ENCODE data around the gene RARS1.
A peak's percentile ranks its signal among the peaks of the same experiment; 100 is the strongest.
"Not testable (repeated sequence)": the region's sequence is repeated elsewhere in the genome, so short reads cannot be mapped to it uniquely, and the experiment has no call there.

The RARS1 gene

DNA sequence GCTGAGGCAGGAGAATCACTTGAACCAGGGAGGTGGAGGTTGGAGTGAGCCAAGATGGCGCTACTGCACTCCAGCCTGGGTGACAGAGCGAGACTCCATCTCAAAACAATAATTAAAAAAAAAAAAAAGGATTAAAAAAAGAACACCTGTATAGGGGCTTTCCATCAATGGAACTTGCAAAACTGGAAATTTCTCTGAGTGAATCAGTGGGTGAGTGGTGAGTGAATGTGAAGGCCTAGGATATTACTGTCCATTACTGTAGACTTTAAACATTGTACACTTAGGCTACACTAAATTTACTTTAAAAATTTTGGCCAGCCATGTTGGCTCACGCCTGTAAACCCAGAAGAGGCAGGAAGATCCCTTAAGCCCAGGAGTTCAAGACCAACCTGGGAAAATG, 5.7 kb upstream of the RARS1 start:
- DNase-seq (ENCODE audit: low read depth, low spot score), result no peak

DNA sequence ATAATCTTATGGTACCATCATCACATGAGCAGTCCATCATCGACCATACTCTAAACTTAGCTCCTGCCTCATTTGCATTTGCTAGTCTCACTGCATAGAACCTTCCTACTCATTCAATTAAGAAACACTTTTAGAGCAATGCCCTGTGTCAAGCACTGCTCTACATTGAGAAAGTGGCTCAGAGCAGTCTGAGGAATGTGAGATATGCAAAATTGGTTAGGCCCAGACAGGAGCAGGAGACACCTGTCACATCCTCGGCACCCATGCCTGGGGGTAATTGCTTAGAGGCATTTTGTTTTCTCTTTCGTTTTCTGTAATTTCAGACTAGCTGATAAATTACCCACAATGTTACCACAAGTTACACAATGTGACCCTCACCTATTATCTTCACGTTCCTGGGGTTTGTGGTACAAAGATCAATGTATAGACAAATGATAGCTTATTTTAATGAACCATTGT, 4.9 kb upstream of the RARS1 start:
- peak; percentile 32 for DNase-seq (ENCODE audit: low read depth, low spot score)

DNA sequence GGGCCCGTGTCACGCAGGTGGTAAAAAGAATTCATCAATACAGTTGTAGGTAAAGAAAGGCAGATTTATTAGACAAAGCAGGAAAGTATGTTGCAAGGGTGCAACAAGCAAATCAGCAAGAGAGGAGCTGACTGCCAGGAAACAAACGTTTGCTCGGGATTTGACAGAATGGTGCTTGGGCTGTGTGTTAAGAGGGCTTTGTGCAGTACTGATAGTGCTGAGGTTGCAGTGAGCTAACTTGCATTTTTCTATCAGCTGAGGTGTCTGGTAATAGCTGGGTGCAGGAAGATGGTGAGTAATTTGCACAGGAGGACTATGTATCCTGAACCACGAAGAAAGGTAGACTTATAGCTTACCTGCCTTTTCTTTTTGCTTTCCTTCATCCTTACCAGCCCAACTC, 3.9 kb upstream of the RARS1 start:
- no peak for DNase-seq (ENCODE audit: low read depth, low spot score)

DNA sequence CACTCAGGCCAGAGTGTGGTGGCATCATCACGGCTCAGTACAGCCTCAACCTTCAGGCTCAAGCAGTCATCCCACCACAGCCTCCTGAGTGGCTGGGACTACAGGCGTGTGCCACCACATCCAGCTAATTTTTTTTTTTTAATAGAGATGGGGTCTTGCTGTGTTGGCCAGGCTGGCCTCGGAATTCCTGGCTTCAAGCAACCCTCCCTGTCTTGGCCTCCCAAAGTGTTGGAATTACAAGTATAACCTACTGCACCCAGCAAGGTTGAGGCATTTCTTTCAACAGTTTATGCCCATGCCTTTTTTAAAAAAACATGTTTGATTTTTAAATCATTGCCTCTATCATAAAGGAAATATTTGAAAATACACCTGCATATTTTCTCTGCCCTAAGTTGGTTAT, 2.8 kb downstream of the RARS1 start:
- no peak for DNase-seq (ENCODE audit: low read depth, low spot score)

DNA sequence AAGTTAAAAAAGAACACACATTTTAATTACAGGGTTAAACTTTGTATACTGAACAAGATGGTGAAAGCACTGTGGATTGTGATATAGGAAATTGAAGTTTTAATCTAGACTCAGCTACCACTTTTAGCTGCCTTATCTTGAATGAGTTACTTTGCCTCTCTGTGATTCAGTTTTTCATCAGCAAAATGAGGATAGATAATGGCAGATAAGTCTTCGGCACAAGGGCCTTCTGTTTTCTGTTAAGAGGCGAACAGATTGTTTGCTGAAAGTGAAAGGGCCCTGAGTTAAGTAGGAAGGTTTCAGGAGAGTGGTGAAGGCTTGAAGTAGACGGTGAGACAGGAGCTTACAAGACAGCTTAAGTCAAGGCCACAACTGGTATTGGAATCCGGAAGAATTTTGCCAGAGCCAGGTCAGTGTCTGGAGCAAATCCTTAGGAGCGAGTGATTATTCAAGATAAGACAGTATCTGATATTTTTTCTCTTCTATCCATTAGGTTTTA, 7.8 kb downstream of the RARS1 start:
- DNase-seq (ENCODE audit: low read depth, low spot score), result no peak

DNA sequence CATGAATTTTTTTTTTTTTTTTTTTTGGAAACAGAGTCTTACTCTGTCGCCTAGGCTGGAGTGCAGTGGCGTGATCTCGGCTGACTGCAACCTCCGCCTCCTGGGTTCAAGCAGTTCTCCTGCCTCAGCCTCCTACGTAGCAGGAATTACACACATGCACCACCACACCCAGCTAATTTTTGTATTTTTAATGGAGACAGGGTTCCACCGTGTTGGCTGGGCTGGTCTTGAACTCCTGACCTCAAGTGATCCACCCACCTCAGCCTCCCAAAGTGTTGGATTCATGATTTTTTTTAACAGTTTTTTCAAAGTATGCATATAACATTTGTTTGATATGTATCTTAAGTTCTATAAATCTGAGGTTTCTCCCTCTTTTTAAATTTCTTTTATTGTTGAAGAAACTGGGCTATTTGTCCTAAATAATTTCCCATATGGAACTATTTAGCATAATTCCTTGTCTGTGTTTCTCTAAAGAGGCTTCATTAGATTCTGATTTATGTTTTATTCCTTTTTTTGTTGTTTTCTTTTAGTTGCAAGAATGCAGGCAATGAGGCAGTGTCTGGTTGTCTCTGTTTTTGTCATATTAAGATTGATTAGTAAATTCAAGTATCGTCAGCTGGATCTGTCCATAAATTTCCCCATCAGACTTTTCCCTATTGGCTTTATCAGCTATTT, 16.4 kb downstream of the RARS1 start:
- DNase-seq (ENCODE audit: low read depth, low spot score), result no peak

DNA sequence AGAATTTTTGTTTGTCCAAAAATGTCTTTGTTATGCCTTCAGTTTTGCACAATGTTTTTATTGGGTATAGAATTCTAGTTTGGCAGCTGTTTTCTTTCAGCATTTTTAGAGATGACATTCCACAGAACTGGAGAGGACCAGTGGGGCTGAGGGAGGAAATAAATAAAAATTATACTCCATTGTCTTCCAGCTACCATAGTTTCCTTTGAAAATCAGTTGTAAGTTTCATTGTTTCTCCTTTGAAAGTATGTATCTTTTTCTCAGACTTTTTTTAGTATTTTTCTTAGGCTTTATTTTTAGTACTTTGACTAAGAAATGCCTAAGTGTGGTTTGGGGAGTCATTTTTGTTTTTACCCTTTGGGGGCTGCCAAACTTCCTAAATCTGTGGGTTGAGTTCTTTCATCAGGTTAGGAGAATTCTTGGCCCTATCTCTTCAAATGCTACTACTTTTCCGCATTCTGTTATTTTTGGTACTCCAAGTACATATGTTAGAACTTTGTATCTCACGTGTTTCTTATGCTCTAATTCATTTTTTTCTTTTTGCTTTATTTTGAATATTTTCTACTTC, 27.7 kb downstream of the RARS1 start:
- DNase-seq (ENCODE audit: low read depth, low spot score), result no peak

DNA sequence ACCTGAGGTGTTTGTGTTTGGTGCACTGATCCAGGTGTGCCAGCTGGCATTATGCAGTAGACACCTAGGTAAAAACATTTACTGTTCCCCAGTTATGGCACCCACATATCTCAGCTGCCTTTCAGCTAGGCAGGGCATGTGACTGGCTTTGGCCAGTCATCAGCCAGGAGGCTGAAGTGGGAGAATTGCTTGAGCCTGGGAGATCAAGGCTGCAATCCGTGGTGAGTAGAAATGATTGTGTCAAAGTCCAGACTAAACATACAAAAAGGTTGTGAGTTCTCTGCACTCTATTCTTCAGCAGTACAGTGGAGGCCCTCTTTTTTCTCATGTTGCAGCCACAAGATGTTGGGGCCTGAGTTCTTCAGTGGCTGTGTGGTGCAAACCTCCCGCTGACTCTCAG, 39.6 kb downstream of the RARS1 start:
- DNase-seq (ENCODE audit: low read depth, low spot score), result no peak

DNA sequence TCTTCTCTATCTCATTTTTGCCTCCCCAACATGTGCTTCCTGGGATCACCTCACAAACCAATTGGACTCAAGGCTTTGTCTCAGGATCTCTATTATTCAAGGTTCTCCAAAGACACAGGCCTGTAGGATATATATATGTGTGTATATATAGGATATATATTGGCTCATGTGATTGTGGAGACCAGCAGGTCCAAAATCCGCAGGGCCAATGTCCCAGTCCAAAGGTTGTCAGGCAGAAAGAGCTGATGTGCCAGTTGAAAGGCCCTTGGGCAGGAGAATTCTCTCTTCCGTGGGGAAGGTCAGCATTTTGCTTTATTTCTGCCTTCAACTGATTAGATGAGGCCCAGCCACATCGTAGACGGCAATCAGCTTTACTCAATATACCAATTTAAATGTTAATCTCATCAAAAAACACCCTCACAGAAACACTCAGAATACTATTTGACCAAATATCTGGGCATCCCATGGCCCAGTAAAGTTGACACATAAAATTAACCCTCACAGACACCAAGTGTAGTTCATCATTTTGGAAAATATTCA, 41.6 kb downstream of the RARS1 start:
- no peak for DNase-seq (ENCODE audit: low read depth, low spot score)

DNA sequence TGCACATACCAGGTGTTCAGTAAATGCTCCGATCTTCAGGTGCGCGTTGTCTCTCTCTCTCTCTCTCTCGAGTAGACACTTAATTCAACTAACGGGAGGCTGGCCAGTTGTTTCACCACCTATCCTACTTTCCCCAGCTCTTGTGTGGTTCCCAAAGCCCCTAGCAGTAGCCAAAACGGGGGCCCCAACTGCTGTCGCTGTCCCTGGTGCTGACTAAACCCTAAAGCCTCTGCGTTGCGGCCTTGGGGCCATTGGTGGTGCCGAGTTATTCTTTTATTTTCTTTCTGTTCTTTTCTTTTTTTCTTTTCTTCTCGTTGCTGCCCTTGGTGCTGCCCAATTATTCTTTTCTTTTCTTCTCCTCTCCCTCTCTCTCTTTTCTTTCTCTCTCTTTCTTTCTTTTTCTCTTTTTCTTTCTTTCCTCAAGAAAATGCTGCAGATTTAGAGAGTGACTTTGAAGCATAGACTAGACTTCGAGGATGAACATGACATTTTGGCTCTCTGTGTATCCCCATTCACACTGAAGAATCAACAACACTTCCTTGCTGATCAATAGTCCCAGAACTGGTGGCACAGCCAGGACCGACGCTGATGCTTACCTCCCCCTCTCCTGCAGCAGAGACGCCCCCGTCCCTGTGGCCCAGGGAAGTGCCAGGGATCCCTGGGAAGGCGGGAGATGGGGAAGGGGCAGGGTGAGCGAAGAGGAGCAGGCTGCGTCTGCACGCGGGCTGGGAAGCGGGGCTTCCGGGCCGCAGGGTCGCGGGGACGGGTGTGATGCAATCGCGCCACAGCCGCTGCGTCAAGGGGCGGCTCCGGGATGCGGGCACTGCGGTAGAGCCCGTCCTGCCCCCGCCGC, 42.5 kb downstream of the RARS1 start, which contains the start of gene FBLL1:
FBLL1 (plus strand) TSS at position 785 of the 853 bp plus-strand sequence. CDS start 200 bp downstream, outside the sequence.
- DNase-seq (ENCODE audit: low read depth, low spot score), result peak; percentile 50

DNA sequence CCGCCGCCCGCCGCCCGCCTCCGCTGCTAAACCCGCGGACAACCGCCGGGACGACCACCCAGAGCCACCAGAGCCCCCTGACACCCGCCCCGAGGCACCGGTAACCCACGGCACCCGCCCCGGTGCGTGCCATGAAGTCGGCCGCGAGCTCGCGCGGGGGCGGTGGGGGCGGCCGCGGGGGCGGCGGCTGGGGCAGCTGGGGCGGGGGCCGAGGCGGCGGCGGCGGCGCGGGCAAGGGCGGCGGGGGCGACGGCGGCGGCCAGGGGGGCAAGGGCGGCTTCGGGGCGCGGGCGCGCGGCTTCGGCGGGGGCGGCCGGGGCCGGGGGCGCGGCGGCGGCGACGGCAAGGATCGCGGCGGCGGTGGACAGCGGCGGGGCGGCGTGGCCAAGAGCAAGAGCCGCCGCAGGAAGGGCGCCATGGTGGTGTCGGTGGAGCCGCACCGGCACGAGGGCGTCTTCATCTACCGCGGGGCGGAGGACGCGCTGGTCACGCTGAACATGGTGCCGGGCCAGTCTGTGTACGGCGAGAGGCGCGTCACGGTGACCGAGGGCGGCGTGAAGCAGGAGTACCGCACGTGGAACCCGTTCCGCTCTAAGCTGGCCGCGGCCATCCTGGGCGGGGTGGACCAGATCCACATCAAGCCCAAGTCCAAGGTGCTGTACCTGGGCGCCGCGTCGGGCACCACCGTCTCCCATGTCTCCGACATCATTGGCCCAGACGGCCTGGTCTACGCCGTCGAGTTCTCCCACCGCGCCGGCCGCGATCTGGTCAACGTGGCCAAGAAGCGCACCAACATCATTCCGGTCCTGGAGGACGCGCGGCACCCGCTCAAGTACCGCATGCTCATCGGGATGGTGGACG, 43.3 kb downstream of the RARS1 start:
- peak; percentile 12 for DNase-seq (ENCODE audit: low read depth, low spot score)

DNA sequence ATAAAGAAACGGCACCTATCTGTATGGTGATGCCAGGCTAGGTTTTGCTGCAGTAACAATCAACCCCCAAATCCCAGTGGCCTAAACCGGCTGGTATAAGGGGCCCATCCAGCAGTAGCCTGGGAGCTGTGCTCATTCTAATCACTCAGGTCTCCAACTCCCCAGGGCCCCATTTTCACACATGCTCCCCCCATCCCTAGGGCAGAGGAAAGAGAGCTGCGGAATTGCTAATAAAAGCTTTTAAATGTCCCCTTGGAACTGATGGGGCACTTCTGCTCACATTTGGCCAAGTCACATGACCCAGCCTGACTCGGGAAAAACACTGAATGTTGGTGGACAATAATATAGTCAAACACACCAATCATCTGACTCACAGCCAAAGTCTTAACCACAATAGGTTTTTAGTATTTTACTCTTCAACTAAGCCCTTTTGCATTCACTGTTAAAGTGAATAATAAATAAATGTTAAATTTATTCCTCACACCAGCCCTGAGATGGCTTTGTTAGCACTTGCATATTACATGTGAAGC, 44.4 kb downstream of the RARS1 start:
- DNase-seq (ENCODE audit: low read depth, low spot score), result no peak

DNA sequence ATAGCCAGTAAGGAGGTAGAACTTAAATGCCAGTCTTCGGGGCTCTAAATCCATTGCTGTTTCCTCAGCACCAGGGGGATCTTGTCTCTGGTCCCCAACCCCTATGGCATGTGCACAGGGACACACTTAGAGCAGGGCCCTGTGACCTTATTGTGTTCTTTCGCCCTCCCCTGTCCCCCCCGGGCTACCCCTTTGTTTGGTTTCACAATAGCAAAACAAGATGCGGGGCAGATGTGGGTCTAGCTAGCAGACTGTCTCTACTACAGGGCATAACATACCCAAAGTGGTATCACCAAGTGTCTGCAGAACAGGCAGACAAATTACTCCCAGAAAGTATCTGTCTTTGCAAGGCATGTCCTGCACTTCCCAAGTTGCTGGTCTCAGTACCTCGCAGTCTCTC, 44.9 kb downstream of the RARS1 start:
- no peak for DNase-seq (ENCODE audit: low read depth, low spot score)

DNA sequence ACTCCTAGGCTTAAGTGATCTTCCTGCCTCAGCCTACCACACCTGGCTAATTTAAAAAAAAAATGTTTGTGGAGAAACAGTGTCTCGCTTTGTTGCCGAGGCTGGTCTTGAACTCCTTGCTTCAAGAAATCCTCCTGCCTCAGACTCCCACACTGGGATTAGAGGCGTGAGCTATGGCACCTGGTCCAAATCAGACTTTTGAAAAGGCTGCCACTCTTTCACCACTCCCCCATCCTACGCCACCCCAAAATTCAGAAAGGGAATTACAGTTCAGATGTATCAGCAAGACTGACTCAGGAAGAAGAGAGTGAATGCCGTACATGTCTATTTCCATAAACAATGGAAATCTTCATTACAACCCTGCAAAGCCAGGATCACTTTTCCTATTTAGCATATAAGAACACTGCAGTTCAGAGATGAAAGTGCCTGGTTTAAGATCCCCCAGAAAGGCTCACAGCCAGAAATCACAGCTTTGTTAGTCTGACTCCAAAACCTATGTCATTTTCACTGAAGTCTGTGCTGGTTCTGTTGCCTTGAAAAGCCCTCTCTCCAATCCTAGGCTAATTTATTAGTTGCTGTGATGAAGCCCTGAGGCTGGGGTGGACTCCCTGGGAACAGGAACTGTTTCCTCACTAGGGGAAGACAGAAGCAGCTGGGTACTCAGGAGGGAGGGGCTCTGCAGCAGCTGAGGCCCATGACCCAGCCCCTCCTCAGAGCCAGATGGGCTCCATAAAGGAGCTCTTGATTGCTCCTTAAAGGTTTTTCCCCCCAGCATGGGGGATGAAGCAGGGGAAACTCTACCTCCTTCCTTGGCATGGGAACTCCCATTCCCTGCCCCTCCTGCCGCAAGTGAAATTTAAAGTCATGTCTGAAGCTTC, 46.0 kb downstream of the RARS1 start:
- peak; percentile 52 for DNase-seq (ENCODE audit: low read depth, low spot score)

DNA sequence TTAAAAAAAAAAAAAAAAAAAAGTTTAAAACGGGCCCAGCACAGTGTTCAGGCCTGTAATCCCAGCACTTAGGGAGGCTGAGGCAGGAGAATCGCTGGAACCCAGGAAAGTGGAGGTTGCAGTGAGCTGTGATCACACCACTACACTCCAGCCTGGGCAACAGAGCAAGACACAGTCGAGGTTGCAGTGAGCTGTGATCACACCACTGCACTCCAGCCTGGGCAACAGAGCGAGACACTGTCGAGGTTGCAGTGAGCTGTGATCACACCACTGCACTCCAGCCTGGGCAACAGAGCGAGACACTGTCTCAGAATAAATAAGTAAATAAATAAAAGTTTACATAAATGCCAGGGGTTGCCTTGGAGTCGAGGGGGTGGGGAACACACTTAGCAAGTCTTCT, 48.1 kb downstream of the RARS1 start:
- DNase-seq (ENCODE audit: low read depth, low spot score), result not testable (repeated sequence)

DNA sequence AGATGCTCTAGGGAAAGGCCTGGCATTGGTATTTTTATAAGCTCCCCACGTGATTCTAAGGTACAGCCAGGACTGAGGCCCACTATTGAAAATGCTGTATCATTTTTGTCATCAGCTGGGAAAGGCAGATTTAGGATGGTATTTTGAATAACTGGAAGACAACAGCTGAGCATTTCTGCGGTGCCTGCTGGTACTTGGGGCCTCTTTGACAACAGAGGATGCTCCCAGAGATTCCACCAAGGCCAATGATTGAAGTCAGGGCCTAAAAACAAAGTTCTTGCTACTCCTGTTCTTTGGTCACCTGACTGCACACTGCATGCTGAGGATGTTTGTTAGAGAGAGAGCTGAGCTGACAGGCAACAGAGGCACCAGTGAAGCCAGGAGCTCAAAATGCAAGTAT, 50.9 kb downstream of the RARS1 start:
- no peak for DNase-seq (ENCODE audit: low read depth, low spot score)

DNA sequence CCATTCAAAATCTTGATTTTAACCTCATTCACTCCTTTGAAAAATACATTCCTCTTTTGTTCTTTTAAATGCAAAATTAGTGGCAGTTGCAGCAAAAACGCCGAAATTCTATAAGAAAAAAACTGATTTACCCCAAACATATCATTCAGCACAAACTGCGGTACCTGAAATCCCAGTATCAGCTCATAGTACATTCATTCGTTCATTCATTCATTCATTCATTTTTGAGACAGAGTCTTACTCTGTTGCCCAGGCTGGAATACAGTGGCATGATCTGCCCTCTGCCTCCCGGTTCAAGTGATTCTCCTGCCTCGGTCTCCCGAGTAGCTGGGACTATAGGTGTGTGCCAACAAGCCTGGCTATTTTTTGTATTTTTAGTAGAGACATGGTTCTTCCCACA, 63.3 kb downstream of the RARS1 start:
- DNase-seq (ENCODE audit: low read depth, low spot score), result no peak

DNA sequence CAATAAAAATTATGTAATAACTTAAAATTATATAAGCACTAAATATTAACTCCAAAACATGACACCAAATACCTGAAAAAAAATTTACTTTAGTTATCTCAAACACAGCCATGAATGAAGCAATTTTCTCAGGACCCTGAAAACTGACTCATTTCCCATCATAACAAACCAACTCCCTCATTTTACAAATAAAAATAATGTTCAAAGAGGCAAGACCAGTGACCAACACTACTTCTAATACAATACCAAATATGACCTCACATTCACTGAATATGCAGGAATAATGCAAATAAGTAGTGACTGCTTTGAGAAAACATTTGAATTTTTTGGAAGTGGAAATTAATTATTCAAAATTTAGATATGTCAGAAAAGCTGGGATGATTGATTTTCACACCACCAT, 64.4 kb downstream of the RARS1 start:
- no peak for DNase-seq (ENCODE audit: low read depth, low spot score)

DNA sequence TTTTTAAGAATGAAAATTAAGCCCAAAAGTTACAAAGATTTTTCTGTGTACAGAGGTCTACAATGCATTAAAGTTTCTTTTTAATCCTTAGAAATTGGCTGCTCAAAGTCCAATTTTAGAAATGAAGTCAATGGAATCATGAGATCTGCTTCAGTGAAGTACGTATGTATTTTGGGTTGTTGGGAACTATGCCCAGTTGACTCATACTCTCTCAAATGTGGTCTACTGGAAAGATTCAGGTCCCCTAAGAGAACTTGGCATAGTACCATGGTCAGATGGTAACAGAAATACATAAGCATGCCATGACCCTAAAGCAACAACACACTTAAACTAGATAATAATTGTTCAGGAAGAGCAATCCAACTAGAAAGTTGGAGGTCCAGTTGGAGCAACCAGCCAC, 65.9 kb downstream of the RARS1 start:
- no peak for DNase-seq (ENCODE audit: low read depth, low spot score)
